ENCODE data around the gene IL12RB2.
A peak's percentile ranks its signal among the peaks of the same experiment; 100 is the strongest.

IL12RB2 gene

DNA sequence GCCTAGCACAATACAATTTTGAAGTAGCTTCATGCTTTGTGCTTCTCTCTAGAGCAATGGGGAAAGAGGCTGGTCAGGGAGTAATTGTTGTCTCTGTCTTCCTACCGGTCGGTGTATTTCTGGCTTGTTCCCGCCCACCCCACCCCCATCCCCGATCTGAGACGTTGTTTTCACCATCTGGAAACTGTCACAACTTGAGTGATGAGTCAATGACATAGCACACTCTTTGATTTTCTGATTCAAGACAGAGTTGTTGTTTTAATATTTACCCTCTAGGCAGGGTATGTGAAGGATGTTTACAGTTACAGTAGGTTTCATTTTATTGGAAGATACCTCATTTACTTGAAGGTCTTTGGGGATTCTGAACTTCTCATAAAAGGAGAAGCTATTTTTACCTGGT lies 7.0 kb downstream of the IL12RB2 start:
- no peak for DNase-seq

GRCh38 chr1:67316180-67316902 lies 8.7 kb downstream of the IL12RB2 start:
- DNase-seq, result no peak

DNA sequence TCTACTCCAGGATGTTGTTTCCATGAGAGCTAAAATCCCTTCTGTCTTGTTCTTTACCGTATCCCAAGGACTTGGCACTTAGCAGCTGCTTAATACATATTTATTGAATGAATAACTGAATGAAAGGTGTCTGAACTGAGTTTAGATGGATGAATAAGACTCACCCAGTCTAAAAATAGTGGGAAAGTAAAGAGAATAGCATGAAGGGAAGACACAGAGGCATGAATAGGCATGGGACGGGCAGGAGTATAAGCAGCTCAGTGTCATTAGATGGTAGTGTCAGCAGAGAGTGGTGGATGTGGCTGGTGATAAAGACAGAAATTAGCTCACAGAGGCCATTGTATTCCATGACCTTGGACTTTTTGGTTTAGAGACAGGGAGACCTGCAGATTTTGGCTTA lies 9.2 kb downstream of the IL12RB2 start:
- no peak for DNase-seq

DNA sequence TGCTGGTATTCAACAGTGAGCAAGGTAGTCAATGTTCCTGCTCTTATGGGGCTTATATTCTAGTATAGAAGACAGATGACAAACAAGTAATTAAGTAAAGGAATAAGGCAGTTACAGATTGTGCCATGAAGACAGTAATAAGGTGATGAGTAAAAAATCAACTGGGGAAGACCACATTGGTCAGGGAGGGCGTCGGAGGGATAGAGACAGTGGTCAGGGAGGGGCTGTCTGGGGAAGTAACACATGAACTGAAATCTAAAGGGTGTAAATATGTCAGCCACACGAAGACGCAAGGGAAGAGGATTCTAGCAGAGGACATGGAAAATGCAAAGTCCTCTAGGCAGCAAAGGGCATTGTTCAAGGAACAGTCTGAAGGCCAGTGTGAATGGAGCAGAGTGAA lies 10.1 kb downstream of the IL12RB2 start:
- DNase-seq, result no peak

GRCh38 chr1:67322442-67322841 lies 14.8 kb downstream of the IL12RB2 start:
- no peak for DNase-seq

GRCh38 chr1:67323087-67323486 lies 15.4 kb downstream of the IL12RB2 start:
- no peak for DNase-seq

DNA sequence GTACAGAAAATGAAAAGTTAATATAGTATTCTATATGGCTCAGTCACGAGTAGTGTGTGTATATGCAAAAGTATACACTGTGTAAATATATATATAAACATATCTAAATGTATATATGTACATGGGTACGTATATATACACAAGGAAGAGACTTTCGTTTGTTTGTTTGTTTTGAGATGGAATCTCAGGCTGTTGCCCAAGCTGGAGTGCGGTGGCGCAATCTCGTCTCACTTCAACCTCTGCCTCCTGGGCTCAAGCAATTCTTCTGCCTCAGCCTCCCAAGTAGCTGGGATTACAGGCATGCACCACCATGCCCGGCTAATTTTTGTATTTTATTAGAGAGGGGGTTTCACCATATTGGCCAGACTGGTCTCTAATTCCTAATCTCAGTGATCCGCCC lies 16.4 kb downstream of the IL12RB2 start:
- DNase-seq, result no peak

- no peak for DNase-seq
Measured at GRCh38 chr1:67327864-67328466, 20.3 kb downstream of the IL12RB2 start.

GRCh38 chr1:67332653-67333529 lies 25.2 kb downstream of the IL12RB2 start:
- DNase-seq, result no peak

DNA sequence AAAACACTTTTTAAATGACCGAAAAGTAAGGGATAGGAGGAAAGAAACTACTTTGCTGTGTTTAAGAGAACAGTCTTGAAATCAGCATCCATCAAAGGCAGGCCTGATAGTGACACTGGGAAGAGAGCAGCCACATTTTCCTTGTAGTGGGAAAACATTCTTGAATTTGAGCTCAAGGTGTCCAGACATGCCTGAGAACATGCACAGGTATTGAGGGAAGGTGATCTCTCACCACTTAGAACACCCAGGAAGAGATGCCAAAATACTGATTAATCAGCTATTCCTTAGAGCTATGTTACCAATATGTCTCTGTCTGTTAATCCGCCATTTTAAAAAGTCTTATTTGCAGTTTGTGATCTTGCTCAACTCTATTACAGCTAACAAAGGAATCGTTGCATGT lies 25.9 kb downstream of the IL12RB2 start:
- DNase-seq, result no peak

DNA sequence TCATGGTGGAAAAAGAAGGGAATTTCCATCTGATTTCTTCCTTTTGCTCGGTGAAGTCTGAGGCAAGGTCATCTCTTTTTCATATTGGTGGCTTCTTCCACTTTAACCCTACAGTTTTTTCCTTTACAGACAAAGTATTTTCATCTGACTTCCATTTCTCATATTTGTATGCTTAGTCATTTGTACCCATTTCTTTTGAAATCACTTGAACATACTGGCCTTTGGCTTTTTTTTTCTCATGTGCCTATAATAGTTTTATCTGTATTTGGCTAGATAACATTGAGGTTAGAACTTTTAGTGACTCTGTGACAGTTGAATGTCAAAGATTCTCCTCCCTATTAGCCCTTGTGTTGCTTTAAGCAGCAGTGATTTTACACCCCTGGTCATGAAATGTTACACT lies 27.7 kb downstream of the IL12RB2 start:
- DNase-seq, result no peak

DNA sequence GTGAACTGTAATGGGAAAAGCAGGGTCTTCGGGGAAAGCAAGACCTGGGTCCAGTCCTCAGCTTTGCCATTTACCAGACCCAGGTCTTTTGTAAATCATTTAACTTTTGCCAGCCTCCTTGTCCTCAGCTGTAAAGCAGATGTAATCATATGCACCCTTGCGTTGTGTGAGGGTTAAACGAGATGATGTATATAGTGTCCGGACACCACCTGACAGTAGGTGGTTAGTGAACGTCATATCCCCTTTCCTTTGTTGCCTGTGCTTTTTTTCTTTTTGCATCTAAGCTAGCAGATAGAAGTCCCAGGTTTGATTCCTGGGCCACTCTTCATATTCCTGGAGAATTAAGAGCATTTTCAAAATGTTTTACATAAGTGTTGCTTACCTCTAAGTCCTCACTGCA lies 28.5 kb downstream of the IL12RB2 start:
- no peak for DNase-seq

GRCh38 chr1:67336783-67337182 lies 29.1 kb downstream of the IL12RB2 start:
- no peak for DNase-seq

GRCh38 chr1:67338642-67339041 lies 31.0 kb downstream of the IL12RB2 start:
- DNase-seq, result no peak

DNA sequence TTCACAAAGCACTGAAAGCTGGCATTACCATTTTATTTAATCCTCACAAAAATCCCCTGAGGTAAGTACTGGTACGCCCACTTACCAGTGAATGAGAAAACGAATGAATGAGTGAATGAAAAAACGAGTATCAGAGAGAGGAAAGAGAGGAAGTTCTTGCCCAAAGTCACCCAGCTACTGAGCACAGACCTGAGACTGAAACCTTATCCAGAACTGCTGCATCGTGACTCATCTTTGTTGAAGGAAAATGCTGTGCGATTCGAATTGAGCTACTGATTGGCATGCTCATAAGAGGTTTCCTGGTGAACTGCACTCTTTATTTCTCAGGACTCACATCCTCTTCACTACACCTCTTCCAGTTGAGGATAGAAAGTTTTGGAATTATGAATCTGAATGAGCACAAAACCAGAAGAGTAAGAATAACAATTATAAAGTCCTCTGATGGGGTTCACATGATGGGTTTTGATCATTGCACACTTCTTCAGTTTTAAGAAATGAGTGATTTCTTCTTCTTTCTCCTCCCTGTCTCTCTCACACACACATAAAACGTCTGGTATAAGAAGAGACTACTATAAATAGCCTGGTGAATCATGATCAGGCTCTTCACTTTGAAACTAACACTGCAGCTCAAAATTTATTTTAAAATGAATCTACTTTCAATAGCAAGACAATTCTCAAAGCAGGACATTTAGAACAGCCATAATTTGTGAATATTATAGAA lies 32.1 kb downstream of the IL12RB2 start:
- DNase-seq, result no peak

GRCh38 chr1:67342076-67342890 lies 34.6 kb downstream of the IL12RB2 start:
- no peak for DNase-seq

- DNase-seq, result no peak
Measured at GRCh38 chr1:67345556-67345955, 37.9 kb downstream of the IL12RB2 start.

DNA sequence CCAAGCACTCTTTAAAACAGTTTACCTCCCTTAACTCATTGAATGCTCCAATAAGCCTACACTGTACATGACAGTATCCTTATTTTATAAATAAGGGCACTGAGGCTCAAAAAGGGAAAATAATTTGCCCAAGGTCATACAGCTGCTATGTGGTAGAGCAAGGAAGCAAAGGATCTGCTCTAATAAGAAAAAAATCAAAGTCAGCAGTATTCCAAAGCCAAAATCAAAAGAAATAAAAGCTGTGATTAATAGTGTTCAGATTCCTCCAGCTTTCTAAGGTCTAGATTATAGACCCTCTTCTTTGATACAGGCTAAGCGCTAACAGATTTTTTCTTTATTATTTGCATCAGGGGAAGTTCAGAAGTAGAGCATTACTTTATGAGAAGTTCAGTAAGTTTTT lies 39.3 kb downstream of the IL12RB2 start:
- no peak for DNase-seq

DNA sequence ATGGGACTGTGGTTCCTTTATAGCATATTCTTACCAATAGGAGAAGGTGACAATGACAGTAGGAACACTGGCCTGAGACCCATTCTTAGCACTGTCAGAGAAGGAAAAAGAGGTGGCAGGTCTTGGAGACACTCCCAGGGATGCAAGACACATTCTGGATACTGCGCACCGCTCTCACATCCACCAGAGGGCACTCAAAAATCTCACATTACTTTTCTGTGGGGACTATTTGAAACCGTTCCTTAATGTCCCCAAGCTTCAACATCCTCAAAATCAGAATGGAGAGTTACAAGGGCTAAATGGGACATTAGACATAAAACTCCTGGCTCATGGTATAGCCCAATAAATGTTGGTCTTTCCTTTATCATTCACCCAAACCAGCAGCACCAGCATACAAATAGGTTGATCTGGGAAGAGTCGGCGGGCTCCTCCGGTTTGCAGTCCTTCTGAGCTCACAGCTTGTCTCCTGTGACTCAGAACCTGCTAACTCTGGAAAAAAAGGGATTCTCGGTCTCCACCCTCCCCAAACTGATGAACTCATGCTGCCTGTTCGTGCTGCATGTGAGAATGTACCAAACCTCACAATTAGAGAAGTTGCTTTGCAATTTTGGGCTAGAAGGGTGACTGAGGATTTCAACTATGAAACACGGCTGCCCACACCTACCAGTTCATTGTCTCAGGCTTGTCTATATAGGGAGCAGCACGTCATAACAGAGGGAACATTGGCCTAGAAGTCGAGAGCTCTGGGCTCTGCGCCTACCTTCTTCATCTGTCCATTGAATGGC lies 40.2 kb downstream of the IL12RB2 start:
- peak; percentile 51 for DNase-seq

DNA sequence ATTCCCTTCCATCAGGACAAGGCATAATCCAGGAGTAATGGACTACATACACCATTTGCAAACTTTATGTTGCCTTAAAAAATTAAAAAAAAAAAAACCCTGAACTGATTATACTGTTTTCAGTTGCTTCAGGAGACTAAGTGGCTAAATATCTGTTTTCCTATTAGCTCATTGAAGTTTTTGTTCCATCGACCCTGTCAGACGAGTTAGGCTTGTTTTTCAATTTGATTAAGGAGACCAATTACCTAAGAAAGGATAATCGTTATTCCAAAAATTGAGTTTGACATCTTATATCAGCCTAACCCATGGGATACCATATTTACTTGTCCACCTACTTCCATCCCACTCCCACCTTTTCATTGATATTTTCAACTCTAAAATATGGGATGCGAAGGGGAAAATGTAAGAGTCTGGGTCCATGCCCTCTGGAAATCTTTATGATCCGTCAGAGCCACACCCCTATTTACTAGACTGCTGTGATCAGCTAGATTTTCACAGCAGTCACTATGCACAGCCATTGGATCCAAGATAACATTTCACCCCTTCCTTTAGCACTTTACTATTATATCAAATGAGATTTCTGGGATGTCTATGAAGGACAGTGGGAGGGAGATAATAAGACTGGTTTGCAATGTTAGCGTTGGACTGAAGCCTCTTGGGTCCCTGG lies 41.0 kb downstream of the IL12RB2 start:
- DNase-seq, result no peak

GRCh38 chr1:67350783-67351182 lies 43.1 kb downstream of the IL12RB2 start:
- DNase-seq, result no peak

Measured in femur (tissue), 1 donor.